ENCODE measurements around the gene NEDD4L. TPM values are rescaled to one million over a fixed set of nuclear protein-coding genes. Genes with fewer than 3 reads are reported as not detected.
A peak's percentile ranks its signal among the peaks of the same experiment; 100 is the strongest.

NEDD4L gene
- total RNA-seq, 1 donor from 2014 or later: 93.9 TPM

GRCh38 chr18:58396966-58397365 lies 352.9 kb downstream of the NEDD4L start:
- peaks cover 30% of the 10 kb centered on the region for H3K36me3 ChIP-seq (ENCODE audit: insufficient read depth, low read length)
- no peak for TF ChIP-seq CTCF (IDR thresholded peaks at IDR 0.05; ENCODE audit: insufficient read depth, low read depth, low read length)
- no peak overlapping the region for H3K27ac Mint-ChIP-seq (ENCODE audit: unreplicated experiment)
- no peak overlapping the region for H3K27ac ChIP-seq (ENCODE audit: low read depth, low read length)
- no peaks in the 10 kb centered on the region for H3K27me3 ChIP-seq (ENCODE audit: insufficient read depth, low read length)
- peaks cover 12% of the 10 kb centered on the region for H3K4me1 ChIP-seq (ENCODE audit: insufficient read depth, low read length)
- H3K79me2 ChIP-seq (ENCODE audit: insufficient read depth, low read length): no peaks in the 10 kb centered on the region
- H2AFZ ChIP-seq (ENCODE audit: low read depth, low read length): no peak overlapping the region
- FAIRE-seq: no peak
- H3K4me3 ChIP-seq (ENCODE audit: insufficient read depth, low read depth, low read length): no peak overlapping the region
- no peak for DNase-seq (ENCODE audit: low read depth)
- H3K9ac ChIP-seq (ENCODE audit: low read length): no peak overlapping the region
- no peaks in the 10 kb centered on the region for H3K27me3 Mint-ChIP-seq (ENCODE audit: low read depth, unreplicated experiment)
- H3K9me3 ChIP-seq (ENCODE audit: insufficient read depth, low read depth, low read length): no peaks in the 10 kb centered on the region
- H3K4me3 Mint-ChIP-seq (ENCODE audit: unreplicated experiment): no peak overlapping the region
- no peaks in the 10 kb centered on the region for H3K9me3 Mint-ChIP-seq (ENCODE audit: unreplicated experiment)
- peaks cover 13% of the 10 kb centered on the region for H3K4me1 Mint-ChIP-seq (ENCODE audit: low read depth, unreplicated experiment)
- no peak overlapping the region for H3K4me2 ChIP-seq (ENCODE audit: low read length)
- peaks cover 12% of the 10 kb centered on the region for H3K36me3 Mint-ChIP-seq (ENCODE audit: low read depth, unreplicated experiment)
- H4K20me1 ChIP-seq (ENCODE audit: insufficient read depth, low read length): peaks cover 5% of the 10 kb centered on the region

- peaks cover 27% of the 10 kb centered on the region for H3K36me3 ChIP-seq (ENCODE audit: insufficient read depth, low read length)
- H4K20me1 ChIP-seq (ENCODE audit: insufficient read depth, low read length): peaks cover 5% of the 10 kb centered on the region
- H2AFZ ChIP-seq (ENCODE audit: low read depth, low read length): no peak overlapping the region
- no peak for DNase-seq (ENCODE audit: low read depth)
- no peaks in the 10 kb centered on the region for H3K9me3 ChIP-seq (ENCODE audit: insufficient read depth, low read depth, low read length)
- no peak overlapping the region for H3K4me3 Mint-ChIP-seq (ENCODE audit: unreplicated experiment)
- H3K27ac Mint-ChIP-seq (ENCODE audit: unreplicated experiment): peak overlapping the region; percentile 34
- H3K4me2 ChIP-seq (ENCODE audit: low read length): no peak overlapping the region
- peaks cover 6% of the 10 kb centered on the region for H3K4me1 ChIP-seq (ENCODE audit: insufficient read depth, low read length)
- H3K4me1 Mint-ChIP-seq (ENCODE audit: low read depth, unreplicated experiment): peaks cover 10% of the 10 kb centered on the region
- H3K27ac ChIP-seq (ENCODE audit: low read depth, low read length): no peak overlapping the region
- no peaks in the 10 kb centered on the region for H3K27me3 ChIP-seq (ENCODE audit: insufficient read depth, low read length)
- H3K9me3 Mint-ChIP-seq (ENCODE audit: unreplicated experiment): no peaks in the 10 kb centered on the region
- no peak overlapping the region for H3K4me3 ChIP-seq (ENCODE audit: insufficient read depth, low read depth, low read length)
- no peak for FAIRE-seq
- no peak for TF ChIP-seq CTCF (IDR thresholded peaks at IDR 0.05; ENCODE audit: insufficient read depth, low read depth, low read length)
- TF ChIP-seq EZH2 (IDR thresholded peaks at IDR 0.05; ENCODE audit: insufficient read depth, low read length): no peak
- H3K36me3 Mint-ChIP-seq (ENCODE audit: low read depth, unreplicated experiment): peaks cover 7% of the 10 kb centered on the region
- no peak overlapping the region for H3K9ac ChIP-seq (ENCODE audit: low read length)
- no peaks in the 10 kb centered on the region for H3K79me2 ChIP-seq (ENCODE audit: insufficient read depth, low read length)
- no peaks in the 10 kb centered on the region for H3K27me3 Mint-ChIP-seq (ENCODE audit: low read depth, unreplicated experiment)
Observed at GRCh38 chr18:58397385-58398132, 353.5 kb downstream of the NEDD4L start.
